ENCODE data around the gene ARHGEF6.
"Not testable (repeated sequence)": the region's sequence is repeated elsewhere in the genome, so short reads cannot be mapped to it uniquely, and the experiment has no call there.

Gene ARHGEF6

GRCh38 chrX:136778916-136779315, 1.8 kb downstream of the ARHGEF6 start:
- Histone ChIP-seq H3K4me2 (ENCODE audit: low read depth, low read length, poor library complexity, severe bottlenecking) (peak overlapping the region; percentile 96), H3K4me1 (ENCODE audit: insufficient read depth, low read length, poor library complexity, severe bottlenecking) (peaks cover 29% of the 10 kb centered on the region), H3K79me2 (ENCODE audit: insufficient read depth, low read length) (peaks cover 60% of the 10 kb centered on the region), H3K4me3 (ENCODE audit: low read length, poor library complexity, severe bottlenecking) (peak overlapping the region; percentile 89), H3F3A (ENCODE audit: low read depth) (no peaks in the 10 kb centered on the region), H3K9me3 (ENCODE audit: insufficient read depth, low read depth, low read length) (no peaks in the 10 kb centered on the region), H3K9me2 (replicated peaks; ENCODE audit: low read depth, low read length) (no peaks in the 10 kb centered on the region), H3K9ac (ENCODE audit: low read depth, low read length, poor library complexity, severe bottlenecking) (peak overlapping the region; percentile 97), H4K20me1 (ENCODE audit: insufficient read depth, low read length, poor library complexity, severe bottlenecking) (peaks cover 4% of the 10 kb centered on the region), H3K36me3 (ENCODE audit: insufficient read depth, low read length) (no peaks in the 10 kb centered on the region), H2AFZ (ENCODE audit: low read length) (peak overlapping the region; percentile 46; the same call in 1 of the 2 replicates), H3K27me3 (ENCODE audit: insufficient read depth, low read length, poor library complexity, severe bottlenecking) (no peaks in the 10 kb centered on the region)
- TF ChIP-seq EZH2phosphoT487 (IDR thresholded peaks at IDR 0.05; ENCODE audit: borderline replicate concordance) (no peak), CTCF (conservative IDR thresholded peaks at IDR 0.05; ENCODE audit: low read length) (no peak)

- no peaks in the 10 kb centered on the region for H3K9me2 ChIP-seq (replicated peaks; ENCODE audit: low read depth, low read length)
- no peak overlapping the region for H2AFZ ChIP-seq (ENCODE audit: low read length)
- peaks cover 27% of the 10 kb centered on the region for H3K4me1 ChIP-seq (ENCODE audit: insufficient read depth, low read length, poor library complexity, severe bottlenecking)
- no peak overlapping the region for H3K9ac ChIP-seq (ENCODE audit: low read depth, low read length, poor library complexity, severe bottlenecking)
- peak overlapping the region; percentile 89 for H3K4me3 ChIP-seq (ENCODE audit: low read length, poor library complexity, severe bottlenecking)
- no peaks in the 10 kb centered on the region for H3K27me3 ChIP-seq (ENCODE audit: insufficient read depth, low read length, poor library complexity, severe bottlenecking)
- H3K9me3 ChIP-seq (ENCODE audit: insufficient read depth, low read depth, low read length) = no peaks in the 10 kb centered on the region
- peaks cover 69% of the 10 kb centered on the region for H3K79me2 ChIP-seq (ENCODE audit: insufficient read depth, low read length)
- peaks cover 4% of the 10 kb centered on the region for H4K20me1 ChIP-seq (ENCODE audit: insufficient read depth, low read length, poor library complexity, severe bottlenecking)
- H3F3A ChIP-seq (ENCODE audit: low read depth) = no peaks in the 10 kb centered on the region
- peak overlapping the region; percentile 96 for H3K4me2 ChIP-seq (ENCODE audit: low read depth, low read length, poor library complexity, severe bottlenecking)
- H3K36me3 ChIP-seq (ENCODE audit: insufficient read depth, low read length) = no peaks in the 10 kb centered on the region
- no peak for TF ChIP-seq CTCF (conservative IDR thresholded peaks at IDR 0.05; ENCODE audit: low read length)
- TF ChIP-seq EZH2phosphoT487 (IDR thresholded peaks at IDR 0.05; ENCODE audit: borderline replicate concordance) = no peak
These were observed 2.7 kb downstream of the ARHGEF6 start for GRCh38 chrX:136778020-136778419.

- Histone ChIP-seq H3K79me2 (ENCODE audit: insufficient read depth, low read length) (peaks cover 91% of the 10 kb centered on the region), H3K36me3 (ENCODE audit: insufficient read depth, low read length) (no peaks in the 10 kb centered on the region), H3F3A (ENCODE audit: low read depth) (no peaks in the 10 kb centered on the region)
These were observed 7.1 kb downstream of the ARHGEF6 start for GRCh38 chrX:136773648-136774047.

GRCh38 chrX:136771869-136772268, 8.9 kb downstream of the ARHGEF6 start:
- H3K4me3 ChIP-seq (ENCODE audit: low read length, poor library complexity, severe bottlenecking); H2AFZ ChIP-seq (ENCODE audit: low read length); H3K27me3 ChIP-seq (ENCODE audit: insufficient read depth, low read length, poor library complexity, severe bottlenecking); H3K9ac ChIP-seq (ENCODE audit: low read depth, low read length, poor library complexity, severe bottlenecking); H3F3A ChIP-seq (ENCODE audit: low read depth); H3K9me2 ChIP-seq (replicated peaks; ENCODE audit: low read depth, low read length); H3K4me1 ChIP-seq (ENCODE audit: insufficient read depth, low read length, poor library complexity, severe bottlenecking); H3K9me3 ChIP-seq (ENCODE audit: insufficient read depth, low read depth, low read length); H3K36me3 ChIP-seq (ENCODE audit: insufficient read depth, low read length); H3K4me2 ChIP-seq (ENCODE audit: low read depth, low read length, poor library complexity, severe bottlenecking): not testable (repeated sequence)
- Histone ChIP-seq H3K79me2 (ENCODE audit: insufficient read depth, low read length) (peaks cover 89% of the 10 kb centered on the region), H4K20me1 (ENCODE audit: insufficient read depth, low read length, poor library complexity, severe bottlenecking) (peaks cover 11% of the 10 kb centered on the region)

More at GRCh38 chrX:136773648-136774047, 7.1 kb downstream of the ARHGEF6 start:
- Histone ChIP-seq H4K20me1 (ENCODE audit: insufficient read depth, low read length, poor library complexity, severe bottlenecking) (peaks cover 14% of the 10 kb centered on the region), H3K9ac (ENCODE audit: low read depth, low read length, poor library complexity, severe bottlenecking) (no peak overlapping the region), H3K4me1 (ENCODE audit: insufficient read depth, low read length, poor library complexity, severe bottlenecking) (peaks cover 12% of the 10 kb centered on the region), H3K27me3 (ENCODE audit: insufficient read depth, low read length, poor library complexity, severe bottlenecking) (no peaks in the 10 kb centered on the region), H2AFZ (ENCODE audit: low read length) (no peak overlapping the region), H3K4me3 (ENCODE audit: low read length, poor library complexity, severe bottlenecking) (no peak overlapping the region), H3K9me3 (ENCODE audit: insufficient read depth, low read depth, low read length) (no peaks in the 10 kb centered on the region), H3K4me2 (ENCODE audit: low read depth, low read length, poor library complexity, severe bottlenecking) (peak overlapping the region; percentile 51), H3K9me2 (replicated peaks; ENCODE audit: low read depth, low read length) (no peaks in the 10 kb centered on the region)
- no peak for TF ChIP-seq EZH2phosphoT487 (IDR thresholded peaks at IDR 0.05; ENCODE audit: borderline replicate concordance)
- TF ChIP-seq CTCF (conservative IDR thresholded peaks at IDR 0.05; ENCODE audit: low read length) = no peak

All from Loucy (cell line).